KMS-11 (cell line): ENCODE results near the gene DNAAF1.

Experiments used
- H2AFZ ChIP-seq: fragments of 200-600 bp; sonication (generic); 2 replicates; pipeline ENCODE4 v1.6.1; 2016; ENCODE audit warnings: antibody characterized with exemption, mixed run types, low read depth
- H3K27ac ChIP-seq: fragments of 200-600 bp; sonication (generic); 2 replicates; pipeline ENCODE4 v1.6.1; 2016; ENCODE audit warnings: mild to moderate bottlenecking, mixed run types
- H3K27me3 ChIP-seq: fragments of 200-600 bp; sonication (generic); 2 replicates; pipeline ENCODE4 v1.6.1; 2017; ENCODE audit warnings: mild to moderate bottlenecking, low read depth, mixed run types, moderate library complexity; ENCODE audit not compliant: insufficient read depth
- H3K36me3 ChIP-seq: fragments of 200-600 bp; sonication (generic); 2 replicates; pipeline ENCODE4 v1.6.1; 2017; ENCODE audit warnings: mild to moderate bottlenecking, mixed run types; ENCODE audit not compliant: insufficient read depth
- H3K4me1 ChIP-seq: fragments of 200-600 bp; sonication (generic); 2 replicates; pipeline ENCODE4 v1.6.1; 2016; ENCODE audit warnings: mild to moderate bottlenecking, low read depth, mixed run types; ENCODE audit not compliant: poor library complexity, severe bottlenecking
- H3K4me2 ChIP-seq: fragments of 200-600 bp; sonication (generic); 2 replicates; pipeline ENCODE4 v1.7.0; 2016; ENCODE audit warnings: mild to moderate bottlenecking, mixed run types
- H3K4me3 ChIP-seq: fragments of 200-600 bp; sonication (generic); IDR thresholded peaks from 2 replicates; pipeline ENCODE4 v1.6.1; 2017; ENCODE audit warnings: low read depth, low read length, mixed read lengths; ENCODE audit not compliant: insufficient read depth
- H3K79me2 ChIP-seq: fragments of 200-600 bp; sonication (generic); 2 replicates; pipeline ENCODE4 v1.6.1; 2016; ENCODE audit warnings: low read depth, mixed run types; ENCODE audit not compliant: insufficient read depth
- H3K9ac ChIP-seq: fragments of 200-600 bp; sonication (generic); 2 replicates; pipeline ENCODE4 v1.6.1; 2016; ENCODE audit warnings: mild to moderate bottlenecking, mixed run types
- H4K20me1 ChIP-seq: fragments of 200-600 bp; sonication (generic); 2 replicates; pipeline ENCODE4 v1.6.1; 2016; ENCODE audit warnings: mild to moderate bottlenecking, mixed run types; ENCODE audit not compliant: insufficient read depth
- CTCF ChIP-seq: fragments of 200-600 bp; sonication (generic); conservative IDR thresholded peaks from 2 replicates; pipeline ENCODE4 v1.6.1; 2017; ENCODE audit warnings: low read depth, mild to moderate bottlenecking, antibody characterized with exemption, low read length, moderate library complexity, mixed read lengths

Gene DNAAF1

GRCh38 chr16:84205976-84206691 lies 61.0 kb downstream of the DNAAF1 start:
- no peaks in the 10 kb centered on the region for H3K79me2 ChIP-seq
- no peak overlapping the region for H3K9ac ChIP-seq
- TF ChIP-seq CTCF = no peak

GRCh38 chr16:84207251-84207650 lies 62.1 kb downstream of the DNAAF1 start:
- Histone ChIP-seq H3K79me2 (no peaks in the 10 kb centered on the region), H3K36me3 (no peaks in the 10 kb centered on the region), H3K27ac (no peak overlapping the region), H3K9ac (no peak overlapping the region), H3K4me1 (no peaks in the 10 kb centered on the region), H4K20me1 (no peaks in the 10 kb centered on the region), H2AFZ (no peak overlapping the region), H3K27me3 (peaks cover 16% of the 10 kb centered on the region; the same call in 1 of the 2 replicates), H3K4me2 (no peak overlapping the region), H3K4me3 (no peak overlapping the region)
- TF ChIP-seq CTCF = no peak

More at GRCh38 chr16:84205976-84206691, 61.0 kb downstream of the DNAAF1 start:
- H2AFZ ChIP-seq = no peak overlapping the region
- H3K4me1 ChIP-seq = no peaks in the 10 kb centered on the region
- no peak overlapping the region for H3K4me2 ChIP-seq
- no peaks in the 10 kb centered on the region for H3K36me3 ChIP-seq
- no peaks in the 10 kb centered on the region for H4K20me1 ChIP-seq
- H3K4me3 ChIP-seq = no peak overlapping the region
- no peak overlapping the region for H3K27ac ChIP-seq
- H3K27me3 ChIP-seq = peaks cover 16% of the 10 kb centered on the region; the same call in 1 of the 2 replicates

- H3K4me2 ChIP-seq = no peak overlapping the region
- no peak overlapping the region for H3K9ac ChIP-seq
- H3K36me3 ChIP-seq = no peaks in the 10 kb centered on the region
- H3K79me2 ChIP-seq = no peaks in the 10 kb centered on the region
- H3K4me1 ChIP-seq = no peaks in the 10 kb centered on the region
- H3K27me3 ChIP-seq = peaks cover 20% of the 10 kb centered on the region; the same call in 1 of the 2 replicates
- no peak for TF ChIP-seq CTCF
- no peaks in the 10 kb centered on the region for H4K20me1 ChIP-seq
- H2AFZ ChIP-seq = no peak overlapping the region
- no peak overlapping the region for H3K4me3 ChIP-seq
- no peak overlapping the region for H3K27ac ChIP-seq
These were observed 62.8 kb downstream of the DNAAF1 start for GRCh38 chr16:84207879-84208278.

- Histone ChIP-seq H2AFZ (no peak overlapping the region), H3K4me2 (no peak overlapping the region), H3K27me3 (peaks cover 17% of the 10 kb centered on the region; the same call in 1 of the 2 replicates), H3K79me2 (no peaks in the 10 kb centered on the region), H3K27ac (no peak overlapping the region), H3K9ac (no peak overlapping the region), H3K36me3 (no peaks in the 10 kb centered on the region), H3K4me3 (no peak overlapping the region), H4K20me1 (no peaks in the 10 kb centered on the region), H3K4me1 (no peaks in the 10 kb centered on the region)
- no peak for TF ChIP-seq CTCF
These were observed 64.9 kb downstream of the DNAAF1 start for GRCh38 chr16:84209989-84210388.
